Stimulated activated CD4-positive, alpha-beta T cell treated with anti-CD3 and anti-CD28 coated beads, TNF-alpha, amount 100 ng/mL, for 48 hours (primary cell): ENCODE data around the gene DNAH14.
"Not testable (repeated sequence)": the region's sequence is repeated elsewhere in the genome, so short reads cannot be mapped to it uniquely, and the experiment has no call there.

Source experiments
- DNase-seq, 3 donors: peaks; one replicate each; pipeline ENCODE4 v3.0.0-alpha.2; 2020; ENCODE audit warnings: low read depth in 3 of 3

Gene DNAH14

DNA sequence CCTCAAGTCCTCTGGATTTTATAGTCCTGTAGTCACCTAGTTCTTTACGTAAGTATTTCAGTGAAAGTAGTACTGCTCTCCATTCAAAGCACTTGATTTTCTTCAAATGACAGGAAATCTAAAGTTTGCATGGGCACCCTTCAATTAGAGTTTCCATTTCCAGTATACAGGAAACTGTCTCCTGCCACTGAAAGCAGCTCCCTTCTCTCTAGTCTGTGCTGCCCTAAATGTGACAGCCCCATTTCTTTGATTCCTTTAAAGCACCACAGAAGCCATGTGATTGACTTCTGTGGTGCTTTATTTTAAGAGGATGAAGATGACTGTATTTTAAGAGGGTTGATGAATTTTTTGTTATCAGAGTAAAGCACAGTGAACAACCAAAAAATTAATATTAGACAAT lies 226.1 kb downstream of the DNAH14 start:
- no peak for DNase-seq

GRCh38 chr1:225156254-225156653 lies 226.8 kb downstream of the DNAH14 start:
- DNase-seq, result no peak

DNA sequence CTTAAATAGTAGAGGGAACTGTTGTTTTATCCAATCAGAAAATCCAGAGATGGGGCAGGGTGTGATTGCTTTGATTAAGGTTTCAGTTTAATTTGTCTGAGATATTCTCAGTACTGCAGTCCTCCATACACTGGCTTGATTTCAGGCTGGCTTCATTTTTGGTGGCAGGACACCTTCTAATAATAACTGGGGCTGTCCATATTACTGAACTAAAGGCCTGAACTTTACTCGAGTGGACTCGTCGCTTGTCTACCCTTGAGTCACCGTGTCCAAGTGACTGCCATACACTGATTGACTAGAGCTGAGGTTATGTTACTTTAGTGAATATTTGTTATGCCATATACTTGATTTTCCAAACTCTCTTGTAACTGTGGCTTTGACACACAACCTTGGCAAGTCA lies 228.8 kb downstream of the DNAH14 start:
- DNase-seq, result no peak

- DNase-seq, result no peak
Observed at GRCh38 chr1:225159793-225160192, 230.3 kb downstream of the DNAH14 start.

DNA sequence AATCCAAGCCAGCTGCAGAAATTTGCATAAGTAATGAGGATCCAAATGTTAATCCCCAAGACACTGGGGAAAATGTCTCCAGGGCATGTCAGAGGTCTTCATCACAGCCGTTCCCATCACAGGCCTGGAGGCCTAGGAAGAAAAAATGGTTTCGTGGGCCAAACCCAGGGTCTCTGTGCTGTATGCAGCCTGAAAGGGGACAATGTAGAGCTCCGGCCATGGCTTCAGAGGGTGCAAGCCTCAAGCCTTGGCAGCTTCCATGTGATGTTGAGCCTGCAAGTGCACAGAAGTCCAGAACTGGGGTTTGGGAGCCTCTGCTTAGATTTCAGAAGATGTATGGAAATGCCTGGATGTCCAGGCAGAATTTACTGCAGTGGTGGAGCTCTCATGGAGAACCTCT lies 247.9 kb downstream of the DNAH14 start:
- DNase-seq, result not testable (repeated sequence)

DNA sequence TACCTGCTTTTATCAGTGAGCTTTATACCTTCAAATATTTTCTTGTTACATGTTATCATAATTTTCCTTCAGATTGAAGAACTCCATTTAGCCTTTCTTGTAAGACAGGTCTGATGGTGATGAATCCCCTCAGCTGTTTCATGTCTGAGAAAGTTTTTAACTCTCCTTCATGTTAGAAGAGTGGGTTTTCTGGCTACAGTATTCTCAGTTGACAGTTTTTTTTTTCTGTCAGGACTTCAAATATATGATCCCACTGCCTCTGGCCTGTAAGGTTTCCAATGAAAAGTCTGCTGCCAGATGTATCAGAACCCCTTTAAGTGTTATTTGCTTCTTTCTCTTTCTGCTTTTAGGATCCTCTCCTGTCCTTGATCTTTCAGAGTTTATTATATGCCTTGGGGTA lies 250.2 kb downstream of the DNAH14 start:
- no peak for DNase-seq

DNA sequence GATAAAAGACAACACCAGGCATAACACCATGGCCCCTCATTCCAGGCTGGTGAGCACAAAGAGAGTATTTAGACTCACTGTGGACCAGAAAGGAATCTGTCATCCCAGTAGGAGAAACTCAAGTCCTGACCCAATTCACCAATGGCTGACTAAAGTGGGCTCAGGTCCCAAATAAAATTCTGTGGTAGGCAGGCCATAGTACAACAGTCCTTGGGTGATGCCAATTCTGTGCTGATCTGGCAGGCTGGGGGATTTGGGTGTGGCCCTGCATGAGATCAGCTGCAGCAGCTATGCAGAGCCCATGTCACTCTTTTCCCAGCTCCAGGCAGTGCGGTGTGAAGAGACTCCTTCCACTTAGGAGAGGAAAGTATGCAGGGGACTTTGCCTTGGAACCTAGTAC lies 253.2 kb downstream of the DNAH14 start:
- DNase-seq, result no peak

- no peak for DNase-seq
Observed at GRCh38 chr1:225191199-225191753, 261.8 kb downstream of the DNAH14 start.

GRCh38 chr1:225201447-225201846 lies 272.0 kb downstream of the DNAH14 start:
- no peak for DNase-seq

- no peak for DNase-seq
Observed at GRCh38 chr1:225207791-225208190, 278.3 kb downstream of the DNAH14 start.

DNA sequence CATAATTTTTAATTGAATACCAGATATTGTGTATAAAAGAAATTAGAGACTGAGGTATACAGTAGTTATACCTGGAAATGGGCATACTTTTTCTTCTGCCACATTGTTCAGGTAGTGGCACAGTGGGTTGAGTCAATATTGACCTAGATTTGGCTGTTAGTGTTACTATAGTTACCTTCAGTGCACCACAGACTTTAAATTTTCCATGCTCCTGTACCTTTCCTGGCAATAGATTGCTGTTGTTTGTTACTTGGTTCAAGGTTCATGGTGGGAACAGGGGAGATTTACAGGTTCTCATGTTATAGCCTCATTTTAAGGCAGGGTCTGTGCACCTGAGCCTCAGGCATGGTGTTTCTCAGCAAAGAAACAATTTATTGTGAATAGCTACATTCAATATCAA lies 279.7 kb downstream of the DNAH14 start:
- DNase-seq, result no peak

DNA sequence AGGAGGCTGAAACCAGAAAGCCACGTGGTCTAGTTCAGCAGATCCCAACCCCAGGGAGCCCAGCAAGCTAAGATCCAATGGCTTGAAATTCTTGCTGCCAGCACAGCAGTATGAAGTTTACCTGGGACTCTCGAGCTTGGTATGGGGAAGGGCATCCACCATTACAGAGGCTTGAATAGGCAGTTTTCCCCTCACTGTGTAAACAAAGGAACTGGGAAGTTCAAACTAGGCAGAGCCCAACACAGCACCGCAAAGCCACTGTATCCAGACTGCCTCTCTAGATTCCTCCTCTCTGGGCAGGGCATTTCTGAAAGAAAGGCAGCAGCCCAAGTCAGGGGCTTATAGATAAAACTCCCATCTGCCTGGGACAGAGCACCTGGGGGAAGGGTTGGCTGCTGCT lies 280.7 kb downstream of the DNAH14 start:
- DNase-seq, result not testable (repeated sequence)

DNA sequence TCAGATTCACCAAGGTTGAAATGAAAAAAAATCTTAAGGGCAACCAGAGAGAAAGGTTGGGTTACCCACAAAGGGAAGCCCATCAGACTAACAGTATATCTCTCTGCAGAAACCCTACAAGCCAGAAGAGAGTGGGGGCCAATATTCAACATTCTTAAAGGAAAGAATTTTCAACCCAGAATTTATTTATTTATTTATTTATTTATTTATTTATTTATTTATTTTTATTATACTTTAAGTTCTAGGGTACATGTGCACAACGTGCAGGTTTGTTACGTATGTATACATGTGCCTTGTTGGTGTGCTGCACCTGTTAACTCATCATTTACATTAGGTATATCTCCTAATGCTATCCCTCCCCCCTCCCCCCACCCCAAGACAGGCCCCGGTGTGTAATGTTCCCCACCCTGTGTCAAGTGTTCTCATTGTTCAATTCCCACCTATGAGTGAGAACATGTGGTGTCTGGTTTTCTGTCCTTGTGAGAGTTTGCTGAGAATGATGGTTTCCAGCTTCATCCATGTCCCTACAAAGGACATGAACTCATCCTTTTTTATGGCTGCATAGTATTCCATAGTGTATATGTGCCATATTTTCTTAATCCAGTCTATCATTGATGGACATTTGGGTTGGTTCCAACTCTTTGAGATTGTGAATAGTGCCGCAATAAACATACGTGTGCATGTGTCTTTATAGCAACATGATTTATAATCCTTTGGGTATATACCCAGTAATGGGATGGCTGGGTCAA lies 282.4 kb downstream of the DNAH14 start:
- not testable (repeated sequence) for DNase-seq

- DNase-seq, result no peak
Observed at GRCh38 chr1:225224287-225224686, 294.8 kb downstream of the DNAH14 start.

GRCh38 chr1:225225681-225226080 lies 296.2 kb downstream of the DNAH14 start:
- no peak for DNase-seq

DNA sequence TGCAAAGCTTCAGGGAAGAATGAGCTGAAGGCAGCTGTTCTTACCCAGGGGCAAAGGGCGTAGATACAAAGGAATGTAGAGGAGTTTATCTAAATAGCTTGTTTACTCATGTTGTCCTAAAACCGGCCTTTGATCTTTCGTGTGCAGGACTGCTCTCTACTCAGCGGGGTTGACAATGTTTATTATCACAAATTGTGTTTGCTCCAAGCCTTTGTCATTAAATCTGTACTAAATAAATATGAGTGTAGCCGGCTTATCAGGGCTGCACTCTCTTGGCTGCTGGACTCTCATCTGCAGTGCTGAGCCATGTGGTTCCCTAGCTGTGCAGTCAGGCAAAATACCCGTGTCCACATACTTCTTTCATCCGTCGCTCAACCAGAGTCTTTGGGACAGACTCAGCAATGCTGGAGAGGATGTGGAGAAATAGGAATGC lies 299.4 kb downstream of the DNAH14 start:
- DNase-seq, result no peak

DNA sequence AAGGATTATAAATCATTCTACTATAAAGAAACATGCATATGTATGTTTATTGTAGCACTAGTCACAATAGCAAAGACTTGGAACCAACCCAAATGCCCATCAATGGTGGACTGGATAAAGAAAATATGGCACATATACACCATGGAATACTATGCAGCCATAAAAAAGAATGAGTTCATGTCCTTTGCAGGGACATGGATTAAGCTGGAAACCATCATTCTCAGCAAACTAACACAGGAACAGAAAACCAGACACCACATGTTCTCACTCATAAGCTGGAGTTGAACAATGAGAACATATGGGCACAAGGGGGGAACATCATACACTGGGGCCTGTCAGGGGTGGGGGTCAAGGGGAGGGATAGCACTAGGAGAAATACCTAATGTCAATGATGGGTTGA lies 300.0 kb downstream of the DNAH14 start:
- not testable (repeated sequence) for DNase-seq

- DNase-seq, result no peak
Observed at GRCh38 chr1:225230483-225230882, 301.0 kb downstream of the DNAH14 start.

DNA sequence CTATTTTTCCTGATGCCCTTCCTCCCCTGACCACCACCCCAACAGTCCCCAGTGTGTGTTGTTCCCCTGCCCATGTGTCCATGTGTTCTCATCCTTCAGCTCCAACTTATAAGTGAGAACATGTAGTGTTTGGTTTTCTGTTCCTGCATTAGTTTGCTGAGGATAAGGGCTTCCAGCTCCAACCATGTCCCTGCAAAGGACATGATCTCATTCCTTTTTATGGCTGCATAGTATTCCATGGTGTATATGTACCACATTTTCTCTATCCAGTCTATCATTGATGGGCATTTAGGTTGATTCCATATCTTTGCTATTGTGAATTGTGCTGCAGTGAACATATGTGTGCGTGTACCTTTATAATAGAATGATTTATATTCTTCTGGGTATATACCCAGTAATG lies 303.5 kb downstream of the DNAH14 start:
- not testable (repeated sequence) for DNase-seq

DNA sequence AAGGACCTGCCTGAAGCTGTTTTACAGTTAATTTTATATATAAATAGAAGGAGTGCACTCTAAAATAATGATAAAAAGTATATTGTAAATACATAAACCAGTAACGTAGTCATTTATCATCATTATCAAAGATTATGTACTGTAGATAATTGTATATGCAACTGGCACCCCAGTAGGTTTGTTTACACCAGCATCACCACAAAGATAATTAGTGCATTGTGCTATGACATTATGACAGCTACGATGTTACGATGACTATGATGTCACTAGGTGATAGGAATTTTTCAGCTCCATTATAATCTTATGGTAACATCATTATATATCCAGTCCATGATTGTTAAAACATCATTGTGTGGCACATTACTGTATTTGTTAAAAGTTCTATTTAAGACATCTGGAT lies 313.1 kb downstream of the DNAH14 start:
- DNase-seq, result no peak

- DNase-seq, result no peak
Observed at GRCh38 chr1:225250432-225250831, 321.0 kb downstream of the DNAH14 start.

- no peak for DNase-seq
Observed at GRCh38 chr1:225253173-225253572, 323.7 kb downstream of the DNAH14 start.

GRCh38 chr1:225253784-225254183 lies 324.3 kb downstream of the DNAH14 start:
- DNase-seq, result no peak

DNA sequence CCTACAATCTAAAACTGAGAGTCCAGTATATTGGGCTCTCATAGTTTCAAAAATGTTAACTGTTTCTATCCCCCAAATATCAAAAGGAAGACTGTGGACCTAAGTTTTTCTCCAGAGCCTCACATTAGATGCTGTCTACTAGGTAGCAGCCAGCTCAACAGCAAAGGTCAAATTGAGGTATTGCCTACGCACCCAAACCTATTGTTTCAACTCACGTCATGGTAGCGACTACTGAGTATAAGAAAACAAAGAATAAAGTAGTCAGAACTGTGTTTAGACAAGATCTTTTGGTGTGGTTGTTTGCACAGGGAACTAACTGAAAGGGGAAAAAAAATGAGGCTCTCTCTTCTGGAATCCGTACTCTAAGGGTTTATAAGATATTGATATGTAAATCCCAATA lies 325.2 kb downstream of the DNAH14 start:
- DNase-seq, result no peak
